GM15510 (cell line): ENCODE results near the gene LSAMP.

Experiments used
- POLR2A ChIP-seq: IDR thresholded peaks from 3 replicates; pipeline ENCODE4 v1.6.1; 2011; ENCODE audit warnings: borderline replicate concordance; ENCODE audit not compliant: insufficient read length; ENCODE audit errors: extremely low read depth

The LSAMP gene

GRCh38 chr3:116350119-116350733 is 95.1 kb downstream of the LSAMP start:
- TF ChIP-seq POLR2A, result no peak

- no peak for TF ChIP-seq POLR2A
These were observed 97.1 kb downstream of the LSAMP start for GRCh38 chr3:116348216-116348615.

GRCh38 chr3:116342499-116342898 is 102.8 kb downstream of the LSAMP start:
- TF ChIP-seq POLR2A, result no peak

GRCh38 chr3:116341899-116342298 is 103.4 kb downstream of the LSAMP start:
- no peak for TF ChIP-seq POLR2A

GRCh38 chr3:116341381-116341780 is 103.9 kb downstream of the LSAMP start:
- no peak for TF ChIP-seq POLR2A

- TF ChIP-seq POLR2A, result no peak
These were observed 104.5 kb downstream of the LSAMP start for GRCh38 chr3:116340680-116341216.

GRCh38 chr3:116339441-116340028 is 105.8 kb downstream of the LSAMP start:
- TF ChIP-seq POLR2A, result no peak

GRCh38 chr3:116338713-116339112 is 106.6 kb downstream of the LSAMP start:
- no peak for TF ChIP-seq POLR2A

GRCh38 chr3:116337229-116337628 is 108.1 kb downstream of the LSAMP start:
- no peak for TF ChIP-seq POLR2A

- TF ChIP-seq POLR2A, result no peak
These were observed 113.9 kb downstream of the LSAMP start for GRCh38 chr3:116331380-116331779.

GRCh38 chr3:116322750-116323375 is 122.4 kb downstream of the LSAMP start:
- no peak for TF ChIP-seq POLR2A

GRCh38 chr3:116318370-116318769 is 126.9 kb downstream of the LSAMP start:
- TF ChIP-seq POLR2A, result no peak

GRCh38 chr3:116316771-116317170 is 128.5 kb downstream of the LSAMP start:
- no peak for TF ChIP-seq POLR2A

- no peak for TF ChIP-seq POLR2A
These were observed 130.8 kb downstream of the LSAMP start for GRCh38 chr3:116314476-116314875.

- TF ChIP-seq POLR2A, result no peak
These were observed 138.6 kb downstream of the LSAMP start for GRCh38 chr3:116306720-116307119.

- TF ChIP-seq POLR2A, result no peak
These were observed 139.1 kb downstream of the LSAMP start for GRCh38 chr3:116306149-116306548.
